GM10266 (cell line): Measurements from ENCODE around the gene OOSP3.

ENCODE experiments used
- DNase-seq: peaks from one replicate; pipeline ENCODE4 v3.0.0; 2012; ENCODE audit errors: extremely low spot score
- CTCF ChIP-seq: IDR thresholded peaks from 2 replicates; pipeline ENCODE4 v1.5.1; 2012; ENCODE audit warnings: mild to moderate bottlenecking, low read depth; ENCODE audit not compliant: control insufficient read depth, insufficient read depth; ENCODE audit errors: missing control alignments

Gene OOSP3

GRCh38 chr11:59862252-59862651 is 16.3 kb upstream of the OOSP3 start:
- DNase-seq, result no peak
- no peak for TF ChIP-seq CTCF

GRCh38 chr11:59865031-59865430 is 13.6 kb upstream of the OOSP3 start:
- no peak for DNase-seq

GRCh38 chr11:59866397-59866796 is 12.2 kb upstream of the OOSP3 start, which contains the start of gene TCN1:
Gene TCN1, minus strand, starts transcription at chr11:59866487. Its CDS starts 17 bp downstream, at chr11:59866470.
- no peak for DNase-seq
- TF ChIP-seq CTCF, result no peak

More at GRCh38 chr11:59865031-59865430, 13.6 kb upstream of the OOSP3 start:
- TF ChIP-seq CTCF, result no peak

GRCh38 chr11:59866836-59867235 is 11.7 kb upstream of the OOSP3 start:
- no peak for TF ChIP-seq CTCF
- no peak for DNase-seq

GRCh38 chr11:59867946-59868345 is 10.6 kb upstream of the OOSP3 start:
- no peak for DNase-seq
- no peak for TF ChIP-seq CTCF

GRCh38 chr11:59872076-59872475 is 6.5 kb upstream of the OOSP3 start:
- TF ChIP-seq CTCF, result no peak
- DNase-seq, result no peak

GRCh38 chr11:59875856-59876519 is 2.6 kb upstream of the OOSP3 start:
- TF ChIP-seq CTCF, result no peak
- no peak for DNase-seq
